HepG2 (cell line): ENCODE measurements around the gene NARF.
"Not testable (repeated sequence)": the region's sequence is repeated elsewhere in the genome, so short reads cannot be mapped to it uniquely, and the experiment has no call there.

Source experiments
- CEBPZ ChIP-seq: IDR thresholded peaks from 2 replicates; pipeline ENCODE4 v1.6.1; 2012; ENCODE audit warnings: low read length, improper control_type of control experiment
- HDAC6 ChIP-seq: fragments of 200-600 bp; sonication (generic); IDR thresholded peaks from 2 replicates; pipeline ENCODE4 v1.7.0; 2017; ENCODE audit warnings: mild to moderate bottlenecking, antibody characterized with exemption, low read length, low read depth
- NFKBIZ ChIP-seq: IDR thresholded peaks from 2 replicates; pipeline ENCODE4 v1.6.1; 2018; ENCODE audit warnings: missing genetic modification reagents, missing compliant biosample characterization
- POLR2A ChIP-seq, 2 experiments: IDR thresholded peaks; 2 replicates each; pipeline ENCODE4 v1.6.1; 2011; ENCODE audit warnings: low read depth in 2 of 2, low read length in 2 of 2, mild to moderate bottlenecking in 1 of 2, moderate library complexity in 1 of 2; ENCODE audit not compliant: insufficient read depth in 1 of 2
- PPARG ChIP-seq: conservative IDR thresholded peaks from 2 replicates; pipeline ENCODE4 v1.6.1; 2016; ENCODE audit warnings: missing biosample characterization, missing genetic modification reagents
- REST ChIP-seq, 2 experiments: IDR thresholded peaks; 2 replicates each; pipeline ENCODE4 v1.6.1; 2011 to 2012; ENCODE audit warnings: low read length in 2 of 2, borderline replicate concordance in 1 of 2, low read depth in 1 of 2, mild to moderate bottlenecking in 1 of 2, moderate library complexity in 1 of 2

- not testable (repeated sequence) for TF ChIP-seq HDAC6; NFKBIZ (CRISPR knock-in tag); PPARG; POLR2A (IDR thresholded peaks at IDR 0.05; ENCODE audit: insufficient read depth in 1 of 2, low read depth in 2 of 2, low read length in 2 of 2); CEBPZ; REST (IDR thresholded peaks at IDR 0.05; ENCODE audit: borderline replicate concordance in 1 of 2, low read depth in 1 of 2, low read length in 2 of 2)
Observed at GRCh38 chr17:82453151-82453550, 5.4 kb upstream of the NARF start.
